HepG2 (cell line): ENCODE data around the gene METTL1. TPM values are rescaled to one million over a fixed set of nuclear protein-coding genes. Genes with fewer than 3 reads are reported as not detected.

ENCODE experiments used
- CHCHD3 ChIP-seq: sonication (generic); formaldehyde crosslinking; IDR thresholded peaks from 2 replicates; pipeline ENCODE4 v1.8.0; 2022; ENCODE audit warnings: mild to moderate bottlenecking, missing genetic modification reagents, moderate library complexity
- HMGA1 ChIP-seq: sonication (generic); formaldehyde crosslinking; conservative IDR thresholded peaks from 2 replicates; pipeline ENCODE4 v1.4.0; 2020; ENCODE audit warnings: missing genetic modification reagents
- KLF15 ChIP-seq: sonication (generic); formaldehyde crosslinking; IDR thresholded peaks from 2 replicates; pipeline ENCODE4 v1.8.1; 2023; ENCODE audit warnings: borderline replicate concordance, mild to moderate bottlenecking, inconsistent platforms, missing genetic modification reagents, mixed read lengths
- KLF6 ChIP-seq: IDR thresholded peaks from 2 replicates; pipeline ENCODE4 v1.8.0; 2016; ENCODE audit warnings: missing biosample characterization, missing genetic modification reagents
- NR2F1 ChIP-seq, 2 experiments: fragments of 450-650 bp in 1 of 2; formaldehyde crosslinking in 1 of 2; IDR thresholded peaks; 2 replicates each; pipeline versions ENCODE4 v1.5.0 to v1.6.1; 2016 to 2020; ENCODE audit warnings: mild to moderate bottlenecking in 1 of 2, missing compliant biosample characterization in 1 of 2, missing genetic modification reagents in 1 of 2, moderate library complexity in 1 of 2
- PHF21A ChIP-seq: sonication (generic); formaldehyde crosslinking; IDR thresholded peaks from 2 replicates; pipeline ENCODE4 v1.5.0; 2020; ENCODE audit warnings: mild to moderate bottlenecking, missing genetic modification reagents
- POLR2AphosphoS5 ChIP-seq: IDR thresholded peaks from 2 replicates; pipeline ENCODE4 v1.6.1; 2012; ENCODE audit warnings: low read depth, low read length
- ZNF138 ChIP-seq: sonication (generic); formaldehyde crosslinking; IDR thresholded peaks from 2 replicates; pipeline ENCODE4 v1.5.0; 2020; ENCODE audit warnings: mild to moderate bottlenecking, low read depth, missing genetic modification reagents
- ZNF33A ChIP-seq: sonication (generic); formaldehyde crosslinking; IDR thresholded peaks from 2 replicates; pipeline ENCODE4 v1.5.1; 2020; ENCODE audit warnings: missing genetic modification reagents, mild to moderate bottlenecking, moderate library complexity, borderline replicate concordance
- ZNF460 ChIP-seq: sonication (generic); formaldehyde crosslinking; IDR thresholded peaks from 2 replicates; pipeline ENCODE4 v1.5.1; 2020; ENCODE audit warnings: missing genetic modification reagents, mild to moderate bottlenecking, borderline replicate concordance
- ZNF484 ChIP-seq: sonication (generic); formaldehyde crosslinking; IDR thresholded peaks from 2 replicates; pipeline ENCODE4 v1.5.1; 2020; ENCODE audit warnings: mild to moderate bottlenecking, low read depth, missing genetic modification reagents, borderline replicate concordance
- ZNF615 ChIP-seq: sonication (generic); formaldehyde crosslinking; IDR thresholded peaks from 2 replicates; pipeline ENCODE4 v1.5.0; 2020; ENCODE audit warnings: mild to moderate bottlenecking, missing genetic modification reagents, borderline replicate concordance
- polyA plus RNA-seq, 8 experiments: library from polyadenylated mRNA; depleted of rRNA in 3 of 8; stranded (reverse) in 7 of 8; unstranded in 1 of 8; fragments of >200 nt; fragmentation: Illumina TruSeq in 4 of 8; extraction: Trizol in 4 of 8; gene quantifications; 2 replicates each; pipeline versions ENCODE4 v1.2.1 to v1.2.3, GENCODE V29; 2011 to 2016; ENCODE audit warnings: low read depth in 4 of 8, missing spikeins in 1 of 8, mixed read lengths in 1 of 8; ENCODE audit not compliant: insufficient read depth in 1 of 8
- total RNA-seq, 5 experiments: library from RNA; depleted of rRNA; stranded (reverse); fragments of >200 nt; fragmentation: Illumina TruSeq; extraction: Trizol; gene quantifications; 2 replicates each; pipeline ENCODE4 v1.2.3, GENCODE V29; 2016; ENCODE audit warnings: low read depth in 1 of 5
- TF ChIP-seq, protein P1 (sequence below): sonication (generic); formaldehyde crosslinking; IDR thresholded peaks from 2 replicates; pipeline ENCODE4 v1.5.1; 2020; ENCODE audit warnings: mild to moderate bottlenecking, missing genetic modification reagents, moderate library complexity
- TF ChIP-seq, protein P2 (sequence below): sonication (generic); formaldehyde crosslinking; IDR thresholded peaks from 2 replicates; pipeline ENCODE4 v1.4.0; 2020; ENCODE audit warnings: missing genetic modification reagents, borderline replicate concordance
- TF ChIP-seq, protein P3 (sequence below): sonication (generic); formaldehyde crosslinking; IDR thresholded peaks from 2 replicates; pipeline ENCODE4 v1.8.1; 2023; ENCODE audit warnings: mild to moderate bottlenecking, moderate library complexity, missing genetic modification reagents
- TF ChIP-seq, protein P4 (sequence below): sonication (generic); formaldehyde crosslinking; IDR thresholded peaks from 2 replicates; pipeline ENCODE4 v1.9.0; 2022; ENCODE audit warnings: low read depth, missing genetic modification reagents

Gene METTL1
- total and polyA plus RNA-seq, 2 of the 13 experiments (the other 11 are each of a cell fraction or from before 2014, with no cell fraction given), result 34.7 to 36.9 TPM

DNA sequence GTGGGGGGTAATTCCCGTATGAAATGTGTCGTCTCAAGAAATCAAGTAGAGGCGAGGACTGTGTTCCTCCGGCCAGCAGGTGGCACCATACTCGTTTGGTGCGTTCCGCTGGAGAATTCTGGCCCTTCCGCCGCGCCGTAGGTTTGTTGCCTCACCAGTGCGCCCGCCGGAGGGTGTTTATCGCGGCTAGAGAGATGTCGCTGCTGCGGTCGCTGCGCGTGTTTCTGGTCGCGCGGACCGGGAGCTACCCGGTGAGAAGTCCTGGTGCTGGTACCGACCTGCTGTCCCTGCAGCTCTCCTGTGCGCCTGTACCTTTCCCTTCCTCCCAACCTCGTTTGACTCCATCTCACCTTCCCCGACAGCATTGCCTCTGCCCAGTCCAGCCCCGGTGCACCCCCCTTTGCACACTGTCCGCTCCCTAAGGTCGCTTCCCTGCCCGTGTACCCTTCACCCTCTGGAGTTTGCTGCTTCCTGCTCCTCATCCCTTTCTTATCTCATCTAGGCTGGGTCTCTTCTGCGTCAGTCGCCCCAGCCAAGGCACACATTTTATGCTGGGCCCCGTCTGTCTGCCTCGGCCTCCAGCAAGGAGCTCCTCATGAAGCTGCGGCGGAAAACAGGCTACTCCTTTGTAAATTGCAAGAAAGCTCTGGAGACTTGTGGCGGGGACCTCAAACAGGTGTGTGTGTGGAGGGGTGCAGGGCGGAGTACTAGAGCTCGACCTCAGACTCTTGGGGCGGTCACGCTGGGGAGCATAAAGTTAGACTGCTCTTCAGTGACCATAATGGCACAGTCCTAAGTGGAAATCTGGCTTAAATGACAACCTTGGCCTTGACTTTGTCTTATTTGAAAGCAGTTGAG lies 10.9 kb upstream of the METTL1 start, which contains the start of gene TSFM (continued):
- TF ChIP-seq ZNF138 (CRISPR knock-in tag), result peak; percentile 55; the same call in 1 of the 2 replicates
- peak; percentile 86 for TF ChIP-seq KLF6 (CRISPR knock-in tag)
- TF ChIP-seq, protein P1, sequence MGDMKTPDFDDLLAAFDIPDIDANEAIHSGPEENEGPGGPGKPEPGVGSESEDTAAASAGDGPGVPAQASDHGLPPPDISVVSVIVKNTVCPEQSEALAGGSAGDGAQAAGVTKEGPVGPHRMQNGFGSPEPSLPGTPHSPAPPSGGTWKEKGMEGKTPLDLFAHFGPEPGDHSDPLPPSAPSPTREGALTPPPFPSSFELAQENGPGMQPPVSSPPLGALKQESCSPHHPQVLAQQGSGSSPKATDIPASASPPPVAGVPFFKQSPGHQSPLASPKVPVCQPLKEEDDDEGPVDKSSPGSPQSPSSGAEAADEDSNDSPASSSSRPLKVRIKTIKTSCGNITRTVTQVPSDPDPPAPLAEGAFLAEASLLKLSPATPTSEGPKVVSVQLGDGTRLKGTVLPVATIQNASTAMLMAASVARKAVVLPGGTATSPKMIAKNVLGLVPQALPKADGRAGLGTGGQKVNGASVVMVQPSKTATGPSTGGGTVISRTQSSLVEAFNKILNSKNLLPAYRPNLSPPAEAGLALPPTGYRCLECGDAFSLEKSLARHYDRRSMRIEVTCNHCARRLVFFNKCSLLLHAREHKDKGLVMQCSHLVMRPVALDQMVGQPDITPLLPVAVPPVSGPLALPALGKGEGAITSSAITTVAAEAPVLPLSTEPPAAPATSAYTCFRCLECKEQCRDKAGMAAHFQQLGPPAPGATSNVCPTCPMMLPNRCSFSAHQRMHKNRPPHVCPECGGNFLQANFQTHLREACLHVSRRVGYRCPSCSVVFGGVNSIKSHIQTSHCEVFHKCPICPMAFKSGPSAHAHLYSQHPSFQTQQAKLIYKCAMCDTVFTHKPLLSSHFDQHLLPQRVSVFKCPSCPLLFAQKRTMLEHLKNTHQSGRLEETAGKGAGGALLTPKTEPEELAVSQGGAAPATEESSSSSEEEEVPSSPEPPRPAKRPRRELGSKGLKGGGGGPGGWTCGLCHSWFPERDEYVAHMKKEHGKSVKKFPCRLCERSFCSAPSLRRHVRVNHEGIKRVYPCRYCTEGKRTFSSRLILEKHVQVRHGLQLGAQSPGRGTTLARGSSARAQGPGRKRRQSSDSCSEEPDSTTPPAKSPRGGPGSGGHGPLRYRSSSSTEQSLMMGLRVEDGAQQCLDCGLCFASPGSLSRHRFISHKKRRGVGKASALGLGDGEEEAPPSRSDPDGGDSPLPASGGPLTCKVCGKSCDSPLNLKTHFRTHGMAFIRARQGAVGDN (CRISPR knock-in tag), result peak; percentile 89
- TF ChIP-seq, protein P2, sequence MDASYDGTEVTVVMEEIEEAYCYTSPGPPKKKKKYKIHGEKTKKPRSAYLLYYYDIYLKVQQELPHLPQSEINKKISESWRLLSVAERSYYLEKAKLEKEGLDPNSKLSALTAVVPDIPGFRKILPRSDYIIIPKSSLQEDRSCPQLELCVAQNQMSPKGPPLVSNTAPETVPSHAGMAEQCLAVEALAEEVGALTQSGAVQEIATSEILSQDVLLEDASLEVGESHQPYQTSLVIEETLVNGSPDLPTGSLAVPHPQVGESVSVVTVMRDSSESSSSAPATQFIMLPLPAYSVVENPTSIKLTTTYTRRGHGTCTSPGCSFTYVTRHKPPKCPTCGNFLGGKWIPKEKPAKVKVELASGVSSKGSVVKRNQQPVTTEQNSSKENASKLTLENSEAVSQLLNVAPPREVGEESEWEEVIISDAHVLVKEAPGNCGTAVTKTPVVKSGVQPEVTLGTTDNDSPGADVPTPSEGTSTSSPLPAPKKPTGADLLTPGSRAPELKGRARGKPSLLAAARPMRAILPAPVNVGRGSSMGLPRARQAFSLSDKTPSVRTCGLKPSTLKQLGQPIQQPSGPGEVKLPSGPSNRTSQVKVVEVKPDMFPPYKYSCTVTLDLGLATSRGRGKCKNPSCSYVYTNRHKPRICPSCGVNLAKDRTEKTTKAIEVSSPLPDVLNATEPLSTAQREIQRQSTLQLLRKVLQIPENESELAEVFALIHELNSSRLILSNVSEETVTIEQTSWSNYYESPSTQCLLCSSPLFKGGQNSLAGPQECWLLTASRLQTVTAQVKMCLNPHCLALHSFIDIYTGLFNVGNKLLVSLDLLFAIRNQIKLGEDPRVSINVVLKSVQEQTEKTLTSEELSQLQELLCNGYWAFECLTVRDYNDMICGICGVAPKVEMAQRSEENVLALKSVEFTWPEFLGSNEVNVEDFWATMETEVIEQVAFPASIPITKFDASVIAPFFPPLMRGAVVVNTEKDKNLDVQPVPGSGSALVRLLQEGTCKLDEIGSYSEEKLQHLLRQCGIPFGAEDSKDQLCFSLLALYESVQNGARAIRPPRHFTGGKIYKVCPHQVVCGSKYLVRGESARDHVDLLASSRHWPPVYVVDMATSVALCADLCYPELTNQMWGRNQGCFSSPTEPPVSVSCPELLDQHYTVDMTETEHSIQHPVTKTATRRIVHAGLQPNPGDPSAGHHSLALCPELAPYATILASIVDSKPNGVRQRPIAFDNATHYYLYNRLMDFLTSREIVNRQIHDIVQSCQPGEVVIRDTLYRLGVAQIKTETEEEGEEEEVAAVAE (CRISPR knock-in tag), result peak; percentile 66; the same call in 1 of the 2 replicates
- TF ChIP-seq ZNF615 (CRISPR knock-in tag), result peak; percentile 81; the same call in 1 of the 2 replicates
- no peak for TF ChIP-seq KLF15
- no peak for TF ChIP-seq HMGA1 (CRISPR knock-in tag)
- TF ChIP-seq POLR2AphosphoS5, result peak; percentile 85
- TF ChIP-seq ZNF460 (CRISPR knock-in tag), result no peak; the same call in 1 of the 2 replicates
- TF ChIP-seq ZNF33A (CRISPR knock-in tag), result no peak
- TF ChIP-seq, protein P3, sequence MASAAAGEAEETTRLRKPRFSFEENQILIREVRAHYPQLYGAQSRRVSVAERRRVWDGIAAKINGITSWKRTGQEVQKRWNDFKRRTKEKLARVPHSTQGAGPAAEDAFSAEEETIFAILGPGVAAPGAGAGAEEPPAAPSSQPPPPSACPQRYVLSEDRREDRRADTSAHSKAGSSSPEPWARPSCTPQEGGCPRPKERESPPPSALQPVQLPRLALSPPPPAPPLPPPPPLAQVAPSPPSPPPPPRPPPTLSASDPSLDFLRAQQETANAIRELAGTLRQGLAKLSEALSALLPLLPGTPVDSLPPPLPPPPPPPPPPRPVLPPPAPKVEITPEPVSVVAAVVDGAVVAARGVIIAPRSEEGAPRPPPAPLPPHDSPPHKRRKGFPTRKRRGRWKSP (CRISPR knock-in tag), result peak; percentile 71
- TF ChIP-seq ZNF484 (CRISPR knock-in tag), result peak; percentile 36; the same call in 1 of the 2 replicates
- TF ChIP-seq CHCHD3 (CRISPR knock-in tag), result no peak
- peak; percentile 63; the same call in 1 of the 2 replicates for TF ChIP-seq PHF21A (CRISPR knock-in tag)
- TF ChIP-seq, protein P4, sequence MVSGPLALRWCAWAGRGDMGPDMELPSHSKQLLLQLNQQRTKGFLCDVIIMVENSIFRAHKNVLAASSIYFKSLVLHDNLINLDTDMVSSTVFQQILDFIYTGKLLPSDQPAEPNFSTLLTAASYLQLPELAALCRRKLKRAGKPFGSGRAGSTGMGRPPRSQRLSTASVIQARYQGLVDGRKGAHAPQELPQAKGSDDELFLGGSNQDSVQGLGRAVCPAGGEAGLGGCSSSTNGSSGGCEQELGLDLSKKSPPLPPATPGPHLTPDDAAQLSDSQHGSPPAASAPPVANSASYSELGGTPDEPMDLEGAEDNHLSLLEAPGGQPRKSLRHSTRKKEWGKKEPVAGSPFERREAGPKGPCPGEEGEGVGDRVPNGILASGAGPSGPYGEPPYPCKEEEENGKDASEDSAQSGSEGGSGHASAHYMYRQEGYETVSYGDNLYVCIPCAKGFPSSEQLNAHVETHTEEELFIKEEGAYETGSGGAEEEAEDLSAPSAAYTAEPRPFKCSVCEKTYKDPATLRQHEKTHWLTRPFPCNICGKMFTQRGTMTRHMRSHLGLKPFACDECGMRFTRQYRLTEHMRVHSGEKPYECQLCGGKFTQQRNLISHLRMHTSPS (CRISPR knock-in tag), result no peak
- no peak for TF ChIP-seq NR2F1 (CRISPR knock-in tag; IDR thresholded peaks at IDR 0.05)
